ENCODE measurements around the gene TNNT3.

The TNNT3 gene

DNA sequence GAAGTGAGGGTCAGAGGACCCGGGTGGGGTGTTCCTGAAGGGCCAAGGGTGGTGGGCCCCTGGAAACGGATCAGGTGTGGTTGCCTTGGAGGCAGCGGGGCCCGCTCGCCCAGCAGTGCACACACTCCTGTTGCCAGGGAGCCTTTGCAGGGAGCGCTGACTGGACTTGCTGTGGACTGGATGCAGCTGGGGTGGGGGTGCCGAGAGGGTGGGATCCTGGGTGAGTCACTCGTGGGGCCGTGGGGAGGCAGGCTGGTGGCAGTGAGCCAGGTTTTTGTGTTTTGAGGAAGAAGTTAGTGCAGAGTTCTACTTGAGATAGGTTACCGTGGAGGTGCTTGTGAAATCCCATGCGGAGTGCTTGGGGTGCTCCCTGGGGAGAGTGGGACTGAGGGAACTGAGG, 28.9 kb downstream of the TNNT3 start:
- TF ChIP-seq, protein P1, sequence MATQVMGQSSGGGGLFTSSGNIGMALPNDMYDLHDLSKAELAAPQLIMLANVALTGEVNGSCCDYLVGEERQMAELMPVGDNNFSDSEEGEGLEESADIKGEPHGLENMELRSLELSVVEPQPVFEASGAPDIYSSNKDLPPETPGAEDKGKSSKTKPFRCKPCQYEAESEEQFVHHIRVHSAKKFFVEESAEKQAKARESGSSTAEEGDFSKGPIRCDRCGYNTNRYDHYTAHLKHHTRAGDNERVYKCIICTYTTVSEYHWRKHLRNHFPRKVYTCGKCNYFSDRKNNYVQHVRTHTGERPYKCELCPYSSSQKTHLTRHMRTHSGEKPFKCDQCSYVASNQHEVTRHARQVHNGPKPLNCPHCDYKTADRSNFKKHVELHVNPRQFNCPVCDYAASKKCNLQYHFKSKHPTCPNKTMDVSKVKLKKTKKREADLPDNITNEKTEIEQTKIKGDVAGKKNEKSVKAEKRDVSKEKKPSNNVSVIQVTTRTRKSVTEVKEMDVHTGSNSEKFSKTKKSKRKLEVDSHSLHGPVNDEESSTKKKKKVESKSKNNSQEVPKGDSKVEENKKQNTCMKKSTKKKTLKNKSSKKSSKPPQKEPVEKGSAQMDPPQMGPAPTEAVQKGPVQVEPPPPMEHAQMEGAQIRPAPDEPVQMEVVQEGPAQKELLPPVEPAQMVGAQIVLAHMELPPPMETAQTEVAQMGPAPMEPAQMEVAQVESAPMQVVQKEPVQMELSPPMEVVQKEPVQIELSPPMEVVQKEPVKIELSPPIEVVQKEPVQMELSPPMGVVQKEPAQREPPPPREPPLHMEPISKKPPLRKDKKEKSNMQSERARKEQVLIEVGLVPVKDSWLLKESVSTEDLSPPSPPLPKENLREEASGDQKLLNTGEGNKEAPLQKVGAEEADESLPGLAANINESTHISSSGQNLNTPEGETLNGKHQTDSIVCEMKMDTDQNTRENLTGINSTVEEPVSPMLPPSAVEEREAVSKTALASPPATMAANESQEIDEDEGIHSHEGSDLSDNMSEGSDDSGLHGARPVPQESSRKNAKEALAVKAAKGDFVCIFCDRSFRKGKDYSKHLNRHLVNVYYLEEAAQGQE (IDR thresholded peaks at IDR 0.05; ENCODE audit: insufficient replicate concordance, low read depth) = no peak
- TF ChIP-seq GABPA (IDR thresholded peaks at IDR 0.05; ENCODE audit: low read depth) (no peak), SPI1 (IDR thresholded peaks at IDR 0.05; ENCODE audit: borderline replicate concordance, low read depth) (no peak), POLR2AphosphoS5 (IDR thresholded peaks at IDR 0.05; ENCODE audit: low read depth) (no peak)
- TF ChIP-seq, protein P2, sequence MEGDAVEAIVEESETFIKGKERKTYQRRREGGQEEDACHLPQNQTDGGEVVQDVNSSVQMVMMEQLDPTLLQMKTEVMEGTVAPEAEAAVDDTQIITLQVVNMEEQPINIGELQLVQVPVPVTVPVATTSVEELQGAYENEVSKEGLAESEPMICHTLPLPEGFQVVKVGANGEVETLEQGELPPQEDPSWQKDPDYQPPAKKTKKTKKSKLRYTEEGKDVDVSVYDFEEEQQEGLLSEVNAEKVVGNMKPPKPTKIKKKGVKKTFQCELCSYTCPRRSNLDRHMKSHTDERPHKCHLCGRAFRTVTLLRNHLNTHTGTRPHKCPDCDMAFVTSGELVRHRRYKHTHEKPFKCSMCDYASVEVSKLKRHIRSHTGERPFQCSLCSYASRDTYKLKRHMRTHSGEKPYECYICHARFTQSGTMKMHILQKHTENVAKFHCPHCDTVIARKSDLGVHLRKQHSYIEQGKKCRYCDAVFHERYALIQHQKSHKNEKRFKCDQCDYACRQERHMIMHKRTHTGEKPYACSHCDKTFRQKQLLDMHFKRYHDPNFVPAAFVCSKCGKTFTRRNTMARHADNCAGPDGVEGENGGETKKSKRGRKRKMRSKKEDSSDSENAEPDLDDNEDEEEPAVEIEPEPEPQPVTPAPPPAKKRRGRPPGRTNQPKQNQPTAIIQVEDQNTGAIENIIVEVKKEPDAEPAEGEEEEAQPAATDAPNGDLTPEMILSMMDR (IDR thresholded peaks at IDR 0.05; ENCODE audit: insufficient read depth, low read length) = no peak
- DNase-seq (ENCODE audit: low read depth in 1 of 2, low spot score in 1 of 2) = no peak
- Histone ChIP-seq H3K4me3 (replicated peaks; ENCODE audit: insufficient read depth, low read length) (no peak overlapping the region), H3K27ac (replicated peaks) (no peak overlapping the region), H3K27me3 (ENCODE audit: insufficient read depth, poor library complexity, severe bottlenecking) (no peaks in the 10 kb centered on the region)

DNA sequence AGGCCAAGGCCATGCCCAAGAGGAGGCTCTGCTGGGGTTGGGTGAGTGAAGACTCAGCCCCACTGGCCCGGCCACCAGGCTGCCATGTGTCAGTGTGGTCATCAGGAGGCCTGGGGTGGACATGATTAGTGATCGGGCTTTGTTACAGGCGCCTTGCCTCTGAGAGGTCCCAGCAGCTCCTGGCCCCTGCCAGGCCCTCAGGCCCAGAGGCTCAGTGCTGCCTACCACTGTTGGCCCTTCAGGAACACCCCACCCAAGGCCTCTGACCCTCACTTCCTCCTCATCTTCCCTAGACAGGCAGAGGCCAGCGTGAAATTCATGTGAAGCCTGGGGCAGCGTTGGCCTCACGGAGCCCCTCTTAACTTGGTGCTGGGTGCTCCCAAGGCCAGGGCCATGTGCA, 29.8 kb downstream of the TNNT3 start:
- TF ChIP-seq GABPA (IDR thresholded peaks at IDR 0.05; ENCODE audit: low read depth) (no peak), POLR2AphosphoS5 (IDR thresholded peaks at IDR 0.05; ENCODE audit: low read depth) (no peak)
- TF ChIP-seq, protein P2 (IDR thresholded peaks at IDR 0.05; ENCODE audit: insufficient read depth, low read length) = no peak
- TF ChIP-seq, protein P1 (IDR thresholded peaks at IDR 0.05; ENCODE audit: insufficient replicate concordance, low read depth) = no peak
- H3K4me3 ChIP-seq (replicated peaks; ENCODE audit: insufficient read depth, low read length) = no peak overlapping the region
- H3K27ac ChIP-seq (replicated peaks) = no peak overlapping the region
- H3K27me3 ChIP-seq (ENCODE audit: insufficient read depth, poor library complexity, severe bottlenecking) = no peaks in the 10 kb centered on the region
- DNase-seq (ENCODE audit: low read depth in 1 of 2, low spot score in 1 of 2) = no peak

DNA sequence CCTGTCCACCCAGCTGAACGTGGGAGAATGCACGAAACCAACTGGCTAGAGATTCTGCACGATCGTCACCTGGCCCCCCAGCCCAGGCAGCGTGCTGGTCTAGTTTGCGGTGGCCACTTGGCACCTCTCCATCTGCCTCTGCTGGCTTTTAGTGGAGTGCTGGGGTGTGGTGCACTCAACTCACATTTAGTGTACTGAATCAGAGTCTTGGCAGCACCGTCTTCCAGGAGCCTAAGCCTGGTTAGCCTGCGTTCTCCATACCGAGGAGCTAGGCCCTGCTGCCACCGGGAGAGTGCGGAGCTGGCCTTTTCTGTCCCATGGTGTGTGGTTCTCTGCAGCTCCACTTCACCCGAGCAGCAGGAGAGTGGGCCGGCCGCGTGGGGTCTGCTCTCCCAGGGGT, 30.4 kb downstream of the TNNT3 start:
- TF ChIP-seq POLR2AphosphoS5 (IDR thresholded peaks at IDR 0.05; ENCODE audit: low read depth) (no peak), SPI1 (IDR thresholded peaks at IDR 0.05; ENCODE audit: borderline replicate concordance, low read depth) (no peak), GABPA (IDR thresholded peaks at IDR 0.05; ENCODE audit: low read depth) (no peak)
- TF ChIP-seq, protein P2 (IDR thresholded peaks at IDR 0.05; ENCODE audit: insufficient read depth, low read length) = no peak
- TF ChIP-seq, protein P1 (IDR thresholded peaks at IDR 0.05; ENCODE audit: insufficient replicate concordance, low read depth) = no peak
- Histone ChIP-seq H3K27me3 (ENCODE audit: insufficient read depth, poor library complexity, severe bottlenecking) (no peaks in the 10 kb centered on the region), H3K4me3 (replicated peaks; ENCODE audit: insufficient read depth, low read length) (no peak overlapping the region), H3K27ac (replicated peaks) (no peak overlapping the region)
- DNase-seq (ENCODE audit: low read depth in 1 of 2, low spot score in 1 of 2) = no peak
